B cell (primary cell): Measurements from ENCODE around the gene BOC. TPM values are rescaled to one million over a fixed set of nuclear protein-coding genes. Genes with fewer than 3 reads are reported as not detected.

Experiments
- ATAC-seq: fragments of 200-7000 bp; cut with Tn5 transposase; one replicate; pipeline ENCODE4 v1.10.0; 2021; ENCODE audit warnings: low read depth, mild to moderate bottlenecking, moderate number of reproducible peaks, moderate library complexity
- CTCF ChIA-PET: fragments of 350-600 bp; sonication (Branson Sonifier 250); formaldehyde crosslinking; loops from one replicate; lab custom pipeline; 2021; ENCODE audit warnings: antibody characterized with exemption, inconsistent platforms; lab: Charles Lee
- POLR2A ChIA-PET: fragments of 350-600 bp; sonication (Branson Sonifier 250); formaldehyde crosslinking; loops from one replicate; lab custom pipeline; 2021; ENCODE audit warnings: antibody characterized with exemption; lab: Charles Lee
- DNase-seq: peaks from one replicate; pipeline ENCODE4 v3.0.0; 2013
- H2AFZ ChIP-seq: 2 replicates; pipeline ENCODE4 v1.6.1; 2012; ENCODE audit warnings: mild to moderate bottlenecking, low read depth, low read length; ENCODE audit not compliant: insufficient read depth, poor library complexity, severe bottlenecking
- H3K27ac ChIP-seq, 2 donors: 1 replicate in 1 of 2; 2 replicates in 1 of 2; pipeline ENCODE4 v1.5.1; 2012 to 2013; ENCODE audit warnings: low read length in 2 of 2, mild to moderate bottlenecking in 2 of 2, moderate library complexity in 1 of 2
- H3K27me3 ChIP-seq, 4 experiments: fragments of 200-600 bp in 1 of 4; sonication (generic) in 1 of 4; replicated peaks in 1 of 4; 1 replicate in 2 of 4; 2 replicates in 2 of 4; pipeline versions ENCODE4 v1.6.1 to v1.7.0; 2013 to 2016; ENCODE audit warnings: low read length in 3 of 4, mild to moderate bottlenecking in 2 of 4, mixed read lengths in 1 of 4, moderate library complexity in 1 of 4; ENCODE audit not compliant: insufficient read depth in 4 of 4, control insufficient read depth in 3 of 4; ENCODE audit errors: control extremely low read depth in 1 of 4
- H3K36me3 ChIP-seq, 2 experiments: replicated peaks in 1 of 2; 1 replicate in 1 of 2; 2 replicates in 1 of 2; pipeline versions ENCODE4 v1.6.1 to v1.7.1; 2013; ENCODE audit warnings: low read length in 1 of 2; ENCODE audit not compliant: insufficient read depth in 2 of 2, control insufficient read depth in 1 of 2; ENCODE audit errors: control extremely low read depth in 1 of 2, extremely low read depth in 1 of 2
- H3K4me1 ChIP-seq, 2 donors: fragments of 200-600 bp in 1 of 2; sonication (generic) in 1 of 2; 1 replicate in 1 of 2; 2 replicates in 1 of 2; pipeline versions ENCODE4 v1.5.1 to v1.6.1; 2013 to 2017; ENCODE audit warnings: low read length in 2 of 2; ENCODE audit not compliant: control insufficient read depth in 2 of 2, insufficient read depth in 2 of 2
- H3K4me2 ChIP-seq: replicated peaks from 2 replicates; pipeline ENCODE3; 2012; ENCODE audit warnings: mild to moderate bottlenecking, low read depth, low read length; ENCODE audit not compliant: poor library complexity, severe bottlenecking
- H3K4me3 ChIP-seq, 5 experiments: fragments of 200-600 bp in 1 of 5; sonication (generic) in 1 of 5; 1 replicate in 3 of 5; 2 replicates in 2 of 5; pipeline versions ENCODE4 v1.5.1 to v1.7.0; 2011 to 2016; ENCODE audit warnings: low read length in 4 of 5, mild to moderate bottlenecking in 4 of 5, low read depth in 2 of 5, control low read depth in 1 of 5, moderate library complexity in 1 of 5; ENCODE audit not compliant: insufficient read depth in 1 of 5; ENCODE audit errors: control extremely low read depth in 1 of 5, extremely low read depth in 1 of 5
- H3K79me2 ChIP-seq: fragments of 200-600 bp; sonication (generic); one replicate; pipeline ENCODE4 v1.6.0; 2016; ENCODE audit warnings: low read length; ENCODE audit not compliant: control insufficient read depth, insufficient read depth
- H3K9ac ChIP-seq: fragments of 200-600 bp; sonication (generic); 2 replicates; pipeline ENCODE4 v1.6.1; 2017; ENCODE audit warnings: mild to moderate bottlenecking, low read length, moderate library complexity
- H3K9me3 ChIP-seq, 3 donors: one replicate each; pipeline versions ENCODE4 v1.6.1 to v1.7.1; 2013; ENCODE audit warnings: low read length in 2 of 3; ENCODE audit not compliant: control insufficient read depth in 2 of 3, insufficient read depth in 1 of 3; ENCODE audit errors: control extremely low read depth in 1 of 3
- H4K20me1 ChIP-seq: 2 replicates; pipeline ENCODE4 v1.6.0; 2012; ENCODE audit warnings: mild to moderate bottlenecking, low read length; ENCODE audit not compliant: insufficient read depth, control insufficient read depth, poor library complexity, severe bottlenecking
- H3K27ac Mint-ChIP-seq: one replicate; pipeline ENCODE4 v1.8.0; 2021; ENCODE audit warnings: mixed read lengths
- H3K27me3 Mint-ChIP-seq: one replicate; pipeline ENCODE4 v1.8.0; 2021; ENCODE audit warnings: mixed read lengths
- H3K4me1 Mint-ChIP-seq: one replicate; pipeline ENCODE4 v1.8.0; 2021; ENCODE audit warnings: mixed read lengths
- H3K4me3 Mint-ChIP-seq: one replicate; pipeline ENCODE4 v1.8.0; 2021; ENCODE audit warnings: mixed read lengths
- H3K9me3 Mint-ChIP-seq: one replicate; pipeline ENCODE4 v1.8.0; 2022; ENCODE audit warnings: mixed read lengths; ENCODE audit not compliant: insufficient read depth
- CTCF ChIP-seq: fragments of 200-600 bp; IDR thresholded peaks from one replicate; pipeline ENCODE4 v1.8.0; 2022; ENCODE audit warnings: antibody characterized with exemption, mild to moderate bottlenecking
- EZH2 ChIP-seq: IDR thresholded peaks from 2 replicates; pipeline ENCODE4 v1.6.1; 2012; ENCODE audit warnings: borderline replicate concordance, low read depth, mild to moderate bottlenecking, moderate library complexity, low read length; ENCODE audit not compliant: insufficient read depth, poor library complexity, severe bottlenecking
- WGBS: methylation state at CpG from one replicate; pipeline ENCODE4 v1.1.5; 2013; ENCODE audit warnings: missing lambda C conversion rate; ENCODE audit not compliant: insufficient coverage; 5-methylcytosine and 5-hydroxymethylcytosine counted together
- intact Hi-C: fragments of 100-400 bp; cut with micrococcal nuclease; formaldehyde crosslinking; loops from one replicate; pipeline ENCODE4 v1.10.0; 2022
- polyA plus RNA-seq: library from polyadenylated mRNA; depleted of rRNA; stranded (reverse); fragments of >200 nt; gene quantifications from 2 replicates; pipeline ENCODE4 v1.2.3, GENCODE V29; 2012
- total RNA-seq, 2 donors: library from RNA; stranded (reverse); fragments of 120-200 nt in 1 of 2; gene quantifications; 1 replicate in 1 of 2; 2 replicates in 1 of 2; pipeline versions ENCODE4 v1.2.3 to v1.2.4, GENCODE V29; 2013 to 2022

Gene BOC
- total and polyA plus RNA-seq, 2 donors (not counting 1 experiment from before 2014, with no cell fraction given): 0.12 to 2.0 TPM

GRCh38 chr3:113161661-113162060, 49.7 kb upstream of the BOC start:
- H3K4me1 ChIP-seq: no peaks in the 10 kb centered on the region
- 91% methylated on average over 4 of the region's 4 CpGs for WGBS
- no peaks in the 10 kb centered on the region for H3K36me3 ChIP-seq
- TF ChIP-seq CTCF (no peak), EZH2 (no peak)
- H3K9me3 ChIP-seq: no peaks in the 10 kb centered on the region
- Mint-ChIP-seq H3K27ac (no peak overlapping the region), H3K4me1 (no peaks in the 10 kb centered on the region), H3K4me3 (no peak overlapping the region), H3K27me3 (peaks cover 14% of the 10 kb centered on the region), H3K9me3 (no peaks in the 10 kb centered on the region)
- H3K79me2 ChIP-seq: no peaks in the 10 kb centered on the region
- ATAC-seq (no peak), DNase-seq (no peak)
- CTCF ChIA-PET: no interaction called here
- no peaks in the 10 kb centered on the region for H4K20me1 ChIP-seq
- H3K4me2 ChIP-seq: no peak overlapping the region
- no peak overlapping the region for H3K9ac ChIP-seq
- no peak overlapping the region for H3K4me3 ChIP-seq
- POLR2A ChIA-PET: no interaction called here
- intact Hi-C loops: no loop called here
- H3K27ac ChIP-seq: no peak overlapping the region
- H2AFZ ChIP-seq: no peak overlapping the region
- no peaks in the 10 kb centered on the region for H3K27me3 ChIP-seq

- H3K9ac ChIP-seq: no peak overlapping the region
- no peak overlapping the region for H3K4me2 ChIP-seq
- WGBS: 90% methylated on average over 5 of the region's 6 CpGs
- TF ChIP-seq CTCF (no peak), EZH2 (no peak)
- no peak overlapping the region for H3K4me3 Mint-ChIP-seq
- H3K9me3 ChIP-seq: no peaks in the 10 kb centered on the region
- H3K27me3 Mint-ChIP-seq: peaks cover 14% of the 10 kb centered on the region
- H3K4me1 ChIP-seq: no peaks in the 10 kb centered on the region
- H3K27ac ChIP-seq: no peak overlapping the region
- POLR2A ChIA-PET: no interaction called here
- H3K9me3 Mint-ChIP-seq: no peaks in the 10 kb centered on the region
- H3K36me3 ChIP-seq: no peaks in the 10 kb centered on the region
- no peaks in the 10 kb centered on the region for H3K79me2 ChIP-seq
- no peak for ATAC-seq
- no peaks in the 10 kb centered on the region for H3K27me3 ChIP-seq
- H3K4me1 Mint-ChIP-seq: no peaks in the 10 kb centered on the region
- H4K20me1 ChIP-seq: no peaks in the 10 kb centered on the region
- no peak overlapping the region for H3K4me3 ChIP-seq
- H2AFZ ChIP-seq: no peak overlapping the region
- no peak for DNase-seq
- no peak overlapping the region for H3K27ac Mint-ChIP-seq
- intact Hi-C loops: no loop called here
- CTCF ChIA-PET: no interaction called here
These were observed 48.2 kb upstream of the BOC start for GRCh38 chr3:113163152-113163551.
